ENCODE measurements around the gene PCNX4. TPM values are rescaled to one million over a fixed set of nuclear protein-coding genes. Genes with fewer than 3 reads are reported as not detected.

Gene PCNX4
- total RNA-seq, 1 donor from 2014 or later, result 96.8 TPM

DNA sequence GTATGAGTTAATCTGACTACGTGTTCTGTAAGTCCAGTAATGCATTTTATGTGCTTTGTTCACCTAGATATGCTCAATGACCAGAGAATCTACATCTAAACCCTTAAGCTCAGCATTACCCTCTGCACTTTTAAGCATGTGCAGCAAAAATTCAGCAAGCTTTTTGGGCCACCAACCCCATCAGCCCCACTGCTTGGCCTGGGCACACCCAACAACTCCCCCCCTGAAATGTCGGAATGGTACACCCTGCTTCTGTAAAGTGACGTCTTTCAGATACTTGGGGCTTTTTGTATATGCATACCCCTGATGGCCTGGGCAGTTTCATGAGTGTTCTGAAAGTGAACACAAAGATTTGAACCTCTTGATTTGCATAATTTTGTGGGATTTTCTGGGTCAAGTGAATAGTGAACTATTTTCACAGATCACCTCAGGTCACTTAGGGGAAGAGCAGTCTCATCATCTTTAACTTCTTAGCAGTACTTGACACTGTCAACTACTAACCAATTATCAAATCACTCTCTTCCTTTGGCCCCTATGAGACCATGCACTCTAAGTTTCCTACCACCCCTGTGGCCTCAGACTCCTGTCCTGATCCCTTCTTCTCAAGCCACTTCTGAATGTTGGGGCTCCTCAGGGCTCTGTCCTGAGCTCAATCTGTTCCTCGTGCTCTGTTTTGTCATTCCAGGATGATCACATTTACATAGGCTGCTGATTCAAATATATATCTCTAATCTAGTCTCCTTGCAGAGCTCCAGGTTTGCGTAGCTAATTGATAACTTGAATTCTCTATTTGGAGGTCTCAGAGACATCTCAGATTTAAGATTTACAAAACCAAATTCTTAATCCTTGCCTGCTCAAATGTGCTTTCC, 121.0 kb downstream of the PCNX4 start:
- Histone ChIP-seq H3K36me3 (ENCODE audit: control insufficient read depth, insufficient read depth, low read length) (no peaks in the 10 kb centered on the region), H3K4me3 (ENCODE audit: low read depth, low read length) (no peak overlapping the region), H3K27me3 (ENCODE audit: control insufficient read depth, insufficient read depth, low read length) (no peaks in the 10 kb centered on the region)
- TF ChIP-seq, protein P1, sequence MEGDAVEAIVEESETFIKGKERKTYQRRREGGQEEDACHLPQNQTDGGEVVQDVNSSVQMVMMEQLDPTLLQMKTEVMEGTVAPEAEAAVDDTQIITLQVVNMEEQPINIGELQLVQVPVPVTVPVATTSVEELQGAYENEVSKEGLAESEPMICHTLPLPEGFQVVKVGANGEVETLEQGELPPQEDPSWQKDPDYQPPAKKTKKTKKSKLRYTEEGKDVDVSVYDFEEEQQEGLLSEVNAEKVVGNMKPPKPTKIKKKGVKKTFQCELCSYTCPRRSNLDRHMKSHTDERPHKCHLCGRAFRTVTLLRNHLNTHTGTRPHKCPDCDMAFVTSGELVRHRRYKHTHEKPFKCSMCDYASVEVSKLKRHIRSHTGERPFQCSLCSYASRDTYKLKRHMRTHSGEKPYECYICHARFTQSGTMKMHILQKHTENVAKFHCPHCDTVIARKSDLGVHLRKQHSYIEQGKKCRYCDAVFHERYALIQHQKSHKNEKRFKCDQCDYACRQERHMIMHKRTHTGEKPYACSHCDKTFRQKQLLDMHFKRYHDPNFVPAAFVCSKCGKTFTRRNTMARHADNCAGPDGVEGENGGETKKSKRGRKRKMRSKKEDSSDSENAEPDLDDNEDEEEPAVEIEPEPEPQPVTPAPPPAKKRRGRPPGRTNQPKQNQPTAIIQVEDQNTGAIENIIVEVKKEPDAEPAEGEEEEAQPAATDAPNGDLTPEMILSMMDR (IDR thresholded peaks at IDR 0.05; ENCODE audit: insufficient read depth, low read length, poor library complexity, severe bottlenecking), result no peak
- no peak for DNase-seq (ENCODE audit: low read depth)

DNA sequence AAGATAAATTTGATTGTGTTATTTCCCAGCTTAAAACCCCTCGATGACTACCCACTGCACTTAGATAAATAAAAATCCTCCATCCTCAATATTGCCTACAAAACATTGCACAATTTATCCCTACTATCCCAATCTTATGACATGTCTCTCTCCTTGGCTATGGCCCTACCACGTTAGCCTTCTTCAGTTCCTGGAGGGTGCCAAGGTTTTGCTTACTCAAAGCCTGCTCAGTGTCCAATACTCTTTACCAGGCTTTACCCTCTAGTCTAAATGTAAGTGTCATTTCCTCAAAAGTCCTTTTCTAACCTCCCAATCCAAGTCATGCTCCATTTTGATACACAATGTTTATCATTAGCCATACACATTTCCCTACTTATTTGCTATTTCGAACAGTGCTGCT, 122.3 kb downstream of the PCNX4 start:
- Histone ChIP-seq H3K36me3 (ENCODE audit: control insufficient read depth, insufficient read depth, low read length) (no peaks in the 10 kb centered on the region), H3K27me3 (ENCODE audit: control insufficient read depth, insufficient read depth, low read length) (no peaks in the 10 kb centered on the region), H3K4me3 (ENCODE audit: low read depth, low read length) (no peak overlapping the region)
- DNase-seq (ENCODE audit: low read depth), result no peak
- TF ChIP-seq, protein P1 (IDR thresholded peaks at IDR 0.05; ENCODE audit: insufficient read depth, low read length, poor library complexity, severe bottlenecking), result no peak

DNA sequence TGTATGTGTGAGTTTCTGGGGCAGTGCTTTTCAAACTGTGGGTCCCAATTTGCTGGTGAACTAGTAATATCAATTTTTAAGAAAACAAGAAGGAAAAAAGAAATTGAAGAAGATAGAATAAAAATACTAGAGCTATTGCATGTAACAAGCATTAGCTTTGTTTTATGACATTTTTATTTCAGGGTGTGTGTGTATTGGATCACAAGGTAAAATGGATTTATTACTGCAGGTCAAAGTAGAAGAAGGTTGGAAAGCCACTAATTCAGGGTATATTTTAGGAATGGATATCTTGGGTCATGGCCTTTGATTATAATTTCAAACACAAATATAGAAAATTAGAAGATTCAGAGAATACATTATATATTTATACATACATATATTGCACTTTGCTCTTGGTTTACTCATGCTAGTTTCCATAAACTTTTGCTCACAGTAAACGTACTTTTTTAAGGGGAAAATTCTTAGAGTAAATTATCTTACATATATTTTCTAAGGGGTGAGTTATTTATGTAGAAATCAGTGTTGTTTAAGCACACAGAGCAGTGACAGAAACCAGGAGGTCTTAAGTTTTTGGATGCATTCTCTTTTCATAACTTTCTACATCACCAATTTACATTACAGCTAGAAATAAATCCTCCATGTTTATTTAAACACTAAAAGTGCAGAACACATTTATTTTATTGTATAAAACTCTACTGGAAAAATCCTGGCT, 122.8 kb downstream of the PCNX4 start:
- Histone ChIP-seq H3K4me3 (ENCODE audit: low read depth, low read length) (no peak overlapping the region), H3K27me3 (ENCODE audit: control insufficient read depth, insufficient read depth, low read length) (no peaks in the 10 kb centered on the region), H3K36me3 (ENCODE audit: control insufficient read depth, insufficient read depth, low read length) (no peaks in the 10 kb centered on the region)
- no peak for DNase-seq (ENCODE audit: low read depth)
- TF ChIP-seq, protein P1 (IDR thresholded peaks at IDR 0.05; ENCODE audit: insufficient read depth, low read length, poor library complexity, severe bottlenecking), result no peak

DNA sequence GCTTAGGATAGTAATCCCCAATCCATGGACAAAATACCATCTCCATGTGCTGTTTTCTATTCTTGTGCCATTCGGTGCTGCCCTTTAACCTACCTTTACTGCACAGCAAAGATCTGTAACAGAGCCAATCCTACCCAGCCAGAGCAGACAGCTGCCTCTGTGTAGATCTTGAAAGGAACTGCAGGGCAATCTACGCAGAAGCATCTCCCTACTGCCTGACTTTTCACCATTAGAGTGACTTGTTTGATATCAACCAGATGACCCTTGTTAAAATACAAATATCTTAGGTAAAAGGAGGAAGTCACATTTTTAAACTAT, 123.4 kb downstream of the PCNX4 start:
- TF ChIP-seq, protein P1 (IDR thresholded peaks at IDR 0.05; ENCODE audit: insufficient read depth, low read length, poor library complexity, severe bottlenecking), result no peak
- no peaks in the 10 kb centered on the region for H3K36me3 ChIP-seq (ENCODE audit: control insufficient read depth, insufficient read depth, low read length)
- no peak for DNase-seq (ENCODE audit: low read depth)
- H3K27me3 ChIP-seq (ENCODE audit: control insufficient read depth, insufficient read depth, low read length), result no peaks in the 10 kb centered on the region
- no peak overlapping the region for H3K4me3 ChIP-seq (ENCODE audit: low read depth, low read length)

DNA sequence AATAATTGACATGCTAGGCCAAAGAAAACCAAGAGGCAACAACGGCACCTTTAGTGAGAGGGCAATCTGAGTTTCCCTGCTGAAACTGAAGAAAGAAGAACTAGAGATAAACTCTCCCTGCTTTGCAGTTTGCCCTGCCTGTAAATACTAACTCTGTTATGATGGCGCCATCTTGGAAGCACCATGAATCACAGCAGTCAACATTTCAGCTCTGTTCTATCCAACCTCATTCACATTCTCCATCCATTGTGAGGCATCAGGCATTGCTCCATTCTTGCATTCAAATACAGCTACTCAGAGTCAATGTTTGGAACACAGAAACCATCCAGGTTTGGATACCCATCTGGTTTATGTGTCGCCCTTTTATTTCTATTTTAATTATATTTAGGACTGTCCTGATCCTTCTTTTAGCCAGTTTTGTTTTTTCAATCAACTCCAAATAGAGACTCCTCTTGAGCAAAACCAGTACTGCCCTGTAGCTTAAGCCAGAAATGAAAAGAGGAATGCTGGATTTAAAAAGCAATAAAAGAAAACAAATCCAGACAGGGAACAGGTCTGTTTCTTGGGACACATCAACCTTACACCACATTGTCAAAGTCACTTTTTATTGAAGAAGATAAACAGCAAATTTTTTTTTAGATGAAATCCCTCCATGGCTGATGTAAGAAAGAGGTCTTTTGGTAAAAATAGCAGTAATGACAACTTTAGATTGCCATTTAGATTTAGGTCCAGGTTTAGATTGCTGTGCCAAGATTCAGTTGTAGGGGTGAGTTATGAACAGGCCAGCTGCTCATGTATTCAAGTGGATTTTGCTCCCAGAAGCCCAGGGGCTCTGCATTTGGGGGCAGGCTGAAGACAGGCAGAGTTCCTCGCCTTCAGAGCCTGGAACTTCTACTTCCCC, 124.0 kb downstream of the PCNX4 start:
- Histone ChIP-seq H3K27me3 (ENCODE audit: control insufficient read depth, insufficient read depth, low read length) (no peaks in the 10 kb centered on the region), H3K36me3 (ENCODE audit: control insufficient read depth, insufficient read depth, low read length) (no peaks in the 10 kb centered on the region), H3K4me3 (ENCODE audit: low read depth, low read length) (no peak overlapping the region)
- TF ChIP-seq, protein P1 (IDR thresholded peaks at IDR 0.05; ENCODE audit: insufficient read depth, low read length, poor library complexity, severe bottlenecking), result no peak
- no peak for DNase-seq (ENCODE audit: low read depth)
